Subcutaneous adipose tissue (tissue), 4 donors: ENCODE results near the gene LDLRAD4. TPM values are rescaled to one million over a fixed set of nuclear protein-coding genes. Genes with fewer than 3 reads are reported as not detected.

Experiments
- CTCF ChIP-seq: fragments of 450-650 bp; IDR thresholded peaks from one replicate; pipeline ENCODE4 v1.5.1; 2016; ENCODE audit warnings: low read depth, mild to moderate bottlenecking, control low read depth, antibody characterized with exemption, moderate library complexity
- total RNA-seq, 4 donors: library from RNA; depleted of rRNA; stranded (reverse); fragments of >200 nt; gene quantifications; one replicate each; pipeline ENCODE4 v1.1.0, GENCODE V29; 2016

The LDLRAD4 gene
- total RNA-seq, 4 donors from 2014 or later: 16.4 to 28.4 (median 21.6) TPM

- no peak for TF ChIP-seq CTCF
Measured at GRCh38 chr18:13541621-13542519, 323.3 kb downstream of the LDLRAD4 start.

- TF ChIP-seq CTCF: no peak
Measured at GRCh38 chr18:13542520-13542847, 323.9 kb downstream of the LDLRAD4 start.

DNA sequence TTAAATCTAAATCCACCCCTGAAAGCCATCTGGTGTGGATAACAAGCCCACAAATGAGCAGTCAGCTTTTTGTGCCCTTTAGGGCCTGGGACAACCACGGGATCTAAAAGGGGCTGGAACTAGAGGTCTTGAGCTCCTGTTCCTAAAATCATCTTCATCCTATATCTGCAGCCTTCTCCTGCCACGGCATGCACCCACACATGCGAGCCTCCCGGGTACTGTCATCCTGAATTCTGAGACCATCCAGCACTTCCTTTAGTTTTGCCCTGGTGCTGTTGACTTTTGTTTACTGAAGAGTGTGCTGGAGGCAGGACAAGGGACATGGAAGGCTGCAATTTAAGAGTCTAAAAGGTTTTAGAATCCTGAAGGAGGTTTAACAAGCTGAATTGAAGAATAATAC is 324.6 kb downstream of the LDLRAD4 start:
- TF ChIP-seq CTCF: no peak

GRCh38 chr18:13543811-13544732 is 325.5 kb downstream of the LDLRAD4 start:
- TF ChIP-seq CTCF: no peak

DNA sequence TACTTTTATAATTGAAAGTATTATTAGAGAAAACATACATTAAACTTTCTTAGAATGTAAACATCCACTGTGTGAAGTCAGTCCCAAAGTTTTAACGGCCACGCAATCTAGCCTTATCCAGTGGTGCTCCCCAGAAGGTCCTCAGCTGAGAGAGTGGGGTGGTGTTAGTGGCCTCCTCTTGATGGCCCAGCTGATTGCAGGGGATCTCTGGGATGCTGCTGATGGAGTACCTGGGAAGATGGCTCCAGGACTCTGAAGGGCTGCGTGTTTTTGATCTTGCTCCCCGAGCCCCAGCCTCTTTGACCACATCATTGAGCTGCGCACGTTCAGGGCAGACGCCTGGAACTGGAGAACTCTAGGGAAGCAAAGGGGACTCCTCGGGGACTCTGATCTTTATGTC is 326.4 kb downstream of the LDLRAD4 start:
- TF ChIP-seq CTCF: no peak

- no peak for TF ChIP-seq CTCF
Measured at GRCh38 chr18:13545514-13545913, 327.0 kb downstream of the LDLRAD4 start.

DNA sequence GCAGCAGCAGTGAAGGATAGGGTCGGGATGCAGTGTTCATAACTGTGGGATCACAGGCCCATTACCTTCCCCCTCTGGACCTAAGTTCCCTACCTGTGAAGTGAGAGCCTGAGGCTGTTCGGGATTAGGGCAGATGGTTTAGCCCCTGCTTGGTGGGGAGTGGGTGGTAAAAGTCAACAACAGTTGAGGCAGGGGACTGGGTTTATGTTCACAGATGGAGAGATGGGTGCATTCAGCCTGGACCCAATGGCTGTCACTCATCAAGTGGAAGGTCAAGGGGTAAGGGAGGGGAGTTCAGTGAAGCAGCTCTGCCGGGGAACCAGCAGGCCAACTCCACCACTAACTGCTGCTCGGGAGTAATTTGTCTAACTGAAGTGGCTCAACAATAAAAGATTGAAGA is 327.4 kb downstream of the LDLRAD4 start:
- TF ChIP-seq CTCF: no peak
